GM18861 (cell line): ENCODE measurements around the gene GJB1.
"Not testable (repeated sequence)": the region's sequence is repeated elsewhere in the genome, so short reads cannot be mapped to it uniquely, and the experiment has no call there.

Experiments
- ATAC-seq: cut with Tn5 transposase; IDR thresholded peaks from one replicate; pipeline ENCODE4 v1.9.1; 2021; ENCODE audit not compliant: unreplicated experiment

GJB1 gene

GRCh38 chrX:71222929-71223328 is at the start of gene GJB1:
Gene GJB1, plus strand, starts transcription at chrX:71223224. Its CDS starts 484 bp downstream, at chrX:71223708.
- no peak for ATAC-seq

GRCh38 chrX:71173440-71173839 is 49.6 kb upstream of the GJB1 start:
- ATAC-seq, result no peak

- ATAC-seq, result no peak
Observed at GRCh38 chrX:71174795-71175194, 48.2 kb upstream of the GJB1 start.

GRCh38 chrX:71175531-71175930 is 47.5 kb upstream of the GJB1 start:
- no peak for ATAC-seq

GRCh38 chrX:71177327-71177726 is 45.7 kb upstream of the GJB1 start:
- ATAC-seq, result no peak

GRCh38 chrX:71178908-71179307 is 44.1 kb upstream of the GJB1 start:
- no peak for ATAC-seq

- not testable (repeated sequence) for ATAC-seq
Observed at GRCh38 chrX:71180579-71181265, 42.3 kb upstream of the GJB1 start.

- ATAC-seq, result peak; percentile 23
Observed at GRCh38 chrX:71181558-71181909, 41.5 kb upstream of the GJB1 start.

GRCh38 chrX:71181910-71182799 is 40.9 kb upstream of the GJB1 start:
- peak; percentile 91 for ATAC-seq

- ATAC-seq, result no peak
Observed at GRCh38 chrX:71182871-71183270, 40.2 kb upstream of the GJB1 start.

GRCh38 chrX:71183341-71183740 is 39.7 kb upstream of the GJB1 start:
- no peak for ATAC-seq

GRCh38 chrX:71184092-71184491 is 38.9 kb upstream of the GJB1 start:
- no peak for ATAC-seq

GRCh38 chrX:71184803-71185495 is 38.1 kb upstream of the GJB1 start:
- ATAC-seq, result no peak

GRCh38 chrX:71191248-71191647 is 31.8 kb upstream of the GJB1 start:
- no peak for ATAC-seq

- ATAC-seq, result no peak
Observed at GRCh38 chrX:71195964-71196649, 26.9 kb upstream of the GJB1 start.

- ATAC-seq, result peak; percentile 73
Observed at GRCh38 chrX:71198066-71198465, 25.0 kb upstream of the GJB1 start.

GRCh38 chrX:71199252-71200008 is 23.6 kb upstream of the GJB1 start:
- no peak for ATAC-seq

GRCh38 chrX:71210816-71211215 is 12.2 kb upstream of the GJB1 start:
- ATAC-seq, result no peak

GRCh38 chrX:71212536-71212935 is 10.5 kb upstream of the GJB1 start:
- no peak for ATAC-seq

- no peak for ATAC-seq
Observed at GRCh38 chrX:71214152-71214551, 8.9 kb upstream of the GJB1 start.
